ENCODE results near the gene SPTBN5.

Gene SPTBN5

GRCh38 chr15:41893422-41894250 lies at the start of gene SPTBN5:
Gene SPTBN5, minus strand, starts transcription at chr15:41894053. Its CDS starts 556 bp downstream, at chr15:41893497.
- TF ChIP-seq OSR1 (CRISPR knock-in tag; IDR thresholded peaks at IDR 0.05) (no peak), TCF4 (CRISPR knock-in tag; IDR thresholded peaks at IDR 0.05; ENCODE audit: borderline replicate concordance) (no peak), ARNTL (CRISPR knock-in tag; IDR thresholded peaks at IDR 0.05; ENCODE audit: borderline replicate concordance, low read depth) (no peak), ZC3H10 (CRISPR knock-in tag; IDR thresholded peaks at IDR 0.05) (no peak), BACH2 (CRISPR knock-in tag; IDR thresholded peaks at IDR 0.05; ENCODE audit: borderline replicate concordance) (no peak), SNAI2 (CRISPR knock-in tag; IDR thresholded peaks at IDR 0.05) (no peak), ZNF70 (CRISPR knock-in tag; IDR thresholded peaks at IDR 0.05) (no peak), RARB (CRISPR knock-in tag; IDR thresholded peaks at IDR 0.05) (no peak), TOX (CRISPR knock-in tag; IDR thresholded peaks at IDR 0.05; ENCODE audit: borderline replicate concordance) (no peak), ISL1 (CRISPR knock-in tag; IDR thresholded peaks at IDR 0.05) (no peak), GLIS3 (CRISPR knock-in tag; IDR thresholded peaks at IDR 0.05) (no peak), ZFP30 (CRISPR knock-in tag; IDR thresholded peaks at IDR 0.05) (no peak), ZNF565 (CRISPR knock-in tag; conservative IDR thresholded peaks at IDR 0.05; ENCODE audit: low read depth) (no peak), TSHZ2 (CRISPR knock-in tag; IDR thresholded peaks at IDR 0.05) (no peak)
- TF ChIP-seq, protein P1, sequence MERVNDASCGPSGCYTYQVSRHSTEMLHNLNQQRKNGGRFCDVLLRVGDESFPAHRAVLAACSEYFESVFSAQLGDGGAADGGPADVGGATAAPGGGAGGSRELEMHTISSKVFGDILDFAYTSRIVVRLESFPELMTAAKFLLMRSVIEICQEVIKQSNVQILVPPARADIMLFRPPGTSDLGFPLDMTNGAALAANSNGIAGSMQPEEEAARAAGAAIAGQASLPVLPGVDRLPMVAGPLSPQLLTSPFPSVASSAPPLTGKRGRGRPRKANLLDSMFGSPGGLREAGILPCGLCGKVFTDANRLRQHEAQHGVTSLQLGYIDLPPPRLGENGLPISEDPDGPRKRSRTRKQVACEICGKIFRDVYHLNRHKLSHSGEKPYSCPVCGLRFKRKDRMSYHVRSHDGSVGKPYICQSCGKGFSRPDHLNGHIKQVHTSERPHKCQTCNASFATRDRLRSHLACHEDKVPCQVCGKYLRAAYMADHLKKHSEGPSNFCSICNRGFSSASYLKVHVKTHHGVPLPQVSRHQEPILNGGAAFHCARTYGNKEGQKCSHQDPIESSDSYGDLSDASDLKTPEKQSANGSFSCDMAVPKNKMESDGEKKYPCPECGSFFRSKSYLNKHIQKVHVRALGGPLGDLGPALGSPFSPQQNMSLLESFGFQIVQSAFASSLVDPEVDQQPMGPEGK (CRISPR knock-in tag; IDR thresholded peaks at IDR 0.05; ENCODE audit: borderline replicate concordance): no peak
- no peak for ATAC-seq

DNA sequence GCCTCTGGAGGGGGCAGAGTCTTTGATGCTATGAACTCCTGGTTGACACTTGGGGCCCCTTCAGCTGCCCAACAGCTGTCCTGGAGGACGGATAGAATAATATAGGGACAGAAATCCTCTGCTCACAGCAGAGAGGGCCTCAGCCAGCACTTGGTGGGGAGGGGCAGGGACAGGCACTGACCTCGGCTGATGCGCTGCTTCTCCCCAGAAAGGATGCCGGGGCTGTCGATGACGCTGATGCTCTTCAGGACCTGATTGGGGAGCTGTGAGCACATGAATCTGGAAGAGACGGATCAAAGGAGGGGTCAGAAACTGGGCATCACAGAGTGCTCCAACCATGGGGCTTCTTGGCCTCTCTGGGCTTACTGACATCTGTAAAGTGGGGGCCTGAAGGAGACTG lies 49.0 kb upstream of the SPTBN5 start:
- TF ChIP-seq BACH2 (CRISPR knock-in tag; IDR thresholded peaks at IDR 0.05; ENCODE audit: borderline replicate concordance) (no peak), TOX (CRISPR knock-in tag; IDR thresholded peaks at IDR 0.05; ENCODE audit: borderline replicate concordance) (no peak), GLIS3 (CRISPR knock-in tag; IDR thresholded peaks at IDR 0.05) (no peak), OSR1 (CRISPR knock-in tag; IDR thresholded peaks at IDR 0.05) (no peak), CREB5 (CRISPR knock-in tag; IDR thresholded peaks at IDR 0.05; ENCODE audit: low read depth) (no peak), PPARA (CRISPR knock-in tag; IDR thresholded peaks at IDR 0.05; ENCODE audit: borderline replicate concordance) (no peak), ZC3H10 (CRISPR knock-in tag; IDR thresholded peaks at IDR 0.05) (no peak)
- TF ChIP-seq, protein P1 (CRISPR knock-in tag; IDR thresholded peaks at IDR 0.05; ENCODE audit: borderline replicate concordance): no peak
- TF ChIP-seq, protein P2, sequence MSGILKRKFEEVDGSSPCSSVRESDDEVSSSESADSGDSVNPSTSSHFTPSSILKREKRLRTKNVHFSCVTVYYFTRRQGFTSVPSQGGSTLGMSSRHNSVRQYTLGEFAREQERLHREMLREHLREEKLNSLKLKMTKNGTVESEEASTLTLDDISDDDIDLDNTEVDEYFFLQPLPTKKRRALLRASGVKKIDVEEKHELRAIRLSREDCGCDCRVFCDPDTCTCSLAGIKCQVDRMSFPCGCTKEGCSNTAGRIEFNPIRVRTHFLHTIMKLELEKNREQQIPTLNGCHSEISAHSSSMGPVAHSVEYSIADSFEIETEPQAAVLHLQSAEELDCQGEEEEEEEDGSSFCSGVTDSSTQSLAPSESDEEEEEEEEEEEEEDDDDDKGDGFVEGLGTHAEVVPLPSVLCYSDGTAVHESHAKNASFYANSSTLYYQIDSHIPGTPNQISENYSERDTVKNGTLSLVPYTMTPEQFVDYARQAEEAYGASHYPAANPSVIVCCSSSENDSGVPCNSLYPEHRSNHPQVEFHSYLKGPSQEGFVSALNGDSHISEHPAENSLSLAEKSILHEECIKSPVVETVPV (CRISPR knock-in tag; IDR thresholded peaks at IDR 0.05): no peak

More for the DNA sequence above, 49.0 kb upstream of the SPTBN5 start:
- ATAC-seq: no peak
